SK-N-SH (cell line): ENCODE results near the gene FAM161A. TPM values are rescaled to one million over a fixed set of nuclear protein-coding genes. Genes with fewer than 3 reads are reported as not detected.

Experiments
- CTCF ChIA-PET: fragments of 300-600, 350-600 bp; formaldehyde crosslinking; extraction: SDS; loops from one replicate; lab custom pipeline; 2021; lab: Yijun Ruan, JAX
- POLR2A ChIA-PET: fragments of 350-600 bp; sonication (Branson Sonifier 250); formaldehyde crosslinking; extraction: SDS; loops from one replicate; lab custom pipeline; 2020; ENCODE audit warnings: antibody characterized with exemption, inconsistent platforms; lab: Yijun Ruan, JAX
- DNase-seq: peaks from one replicate; pipeline ENCODE4 v3.0.0; 2012
- H2AFZ ChIP-seq: fragments of 200-600 bp; sonication (generic); 2 replicates; pipeline ENCODE4 v1.8.1; 2016; ENCODE audit warnings: antibody characterized with exemption, mild to moderate bottlenecking, low read depth
- H3F3A ChIP-seq: fragments of 200-600 bp; sonication (generic); replicated peaks from 2 replicates; pipeline ENCODE3; 2016; ENCODE audit warnings: antibody characterized with exemption, mild to moderate bottlenecking; ENCODE audit not compliant: insufficient read depth
- H3K27ac ChIP-seq, 2 experiments: fragments of 200-500 bp in 1 of 2; fragments of 200-600 bp in 1 of 2; sonication (Bioruptor generic) in 1 of 2; sonication (generic), shearing (Covaris generic) in 1 of 2; 2 replicates each; pipeline versions ENCODE4 v1.5.1 to v1.6.1; 2014 to 2016; ENCODE audit warnings: low read depth in 2 of 2, inconsistent platforms in 1 of 2, low read length in 1 of 2, mild to moderate bottlenecking in 1 of 2, mixed read lengths in 1 of 2
- H3K27me3 ChIP-seq: fragments of 200-600 bp; sonication (generic), shearing (Covaris generic); 2 replicates; pipeline ENCODE4 v1.6.1; 2016; ENCODE audit warnings: mixed run types; ENCODE audit not compliant: insufficient read depth
- H3K36me3 ChIP-seq, 2 experiments: fragments of 200-500 bp in 1 of 2; fragments of 200-600 bp in 1 of 2; sonication (Bioruptor generic) in 1 of 2; sonication (generic) in 1 of 2; replicated peaks in 1 of 2; 2 replicates each; pipeline versions ENCODE3 to v1.5.1; 2014 to 2016; ENCODE audit warnings: low read length in 1 of 2, mild to moderate bottlenecking in 1 of 2; ENCODE audit not compliant: insufficient read depth in 2 of 2, control insufficient read depth in 1 of 2
- H3K4me1 ChIP-seq, 2 experiments: fragments of 200-500 bp in 1 of 2; fragments of 200-600 bp in 1 of 2; sonication (Bioruptor generic) in 1 of 2; sonication (generic), shearing (Covaris generic) in 1 of 2; 2 replicates each; pipeline versions ENCODE4 v1.5.1 to v1.6.1; 2014 to 2016; ENCODE audit warnings: low read depth in 1 of 2, low read length in 1 of 2, mixed run types in 1 of 2; ENCODE audit not compliant: insufficient read depth in 2 of 2, control insufficient read depth in 1 of 2
- H3K4me2 ChIP-seq: fragments of 200-600 bp; sonication (generic), shearing (Covaris generic); 2 replicates; pipeline ENCODE4 v1.6.1; 2017; ENCODE audit warnings: mixed run types
- H3K4me3 ChIP-seq, 2 experiments: fragments of 200-500 bp in 1 of 2; fragments of 200-600 bp in 1 of 2; sonication (Bioruptor generic) in 1 of 2; sonication (generic), shearing (Covaris generic) in 1 of 2; 2 replicates each; pipeline versions ENCODE4 v1.5.1 to v1.8.1; 2014 to 2016; ENCODE audit warnings: low read depth in 2 of 2, inconsistent platforms in 1 of 2, low read length in 1 of 2, mild to moderate bottlenecking in 1 of 2, mixed read lengths in 1 of 2, moderate library complexity in 1 of 2
- H3K79me2 ChIP-seq: fragments of 200-600 bp; sonication (generic); 2 replicates; pipeline ENCODE4 v1.8.1; 2017; ENCODE audit warnings: mild to moderate bottlenecking; ENCODE audit not compliant: insufficient read depth
- H3K9ac ChIP-seq: fragments of 200-600 bp; sonication (generic); 2 replicates; pipeline ENCODE4 v1.6.1; 2017; ENCODE audit warnings: mixed run types
- H3K9me2 ChIP-seq: fragments of 200-600 bp; sonication (generic); 2 replicates; pipeline ENCODE4 v1.6.1; 2017; ENCODE audit warnings: mixed run types
- H3K9me3 ChIP-seq: fragments of 200-600 bp; sonication (generic); 2 replicates; pipeline ENCODE4 v1.6.1; 2017; ENCODE audit warnings: mixed run types, mild to moderate bottlenecking, moderate library complexity
- H4K20me1 ChIP-seq: fragments of 200-600 bp; sonication (generic); 2 replicates; pipeline ENCODE4 v1.6.1; 2017; ENCODE audit warnings: mild to moderate bottlenecking, mixed run types; ENCODE audit not compliant: insufficient read depth
- CHD2 ChIP-seq: fragments of 150-350 bp; IDR thresholded peaks from 2 replicates; pipeline ENCODE4 v1.6.1; 2018; ENCODE audit warnings: low read length; ENCODE audit not compliant: partially characterized antibody
- ELF1 ChIP-seq: IDR thresholded peaks from 2 replicates; pipeline ENCODE4 v1.4.0; 2012
- EP300 ChIP-seq, 2 experiments: IDR thresholded peaks; 2 replicates each; pipeline versions ENCODE4 v1.4.0 to v1.6.1; 2012; ENCODE audit warnings: borderline replicate concordance in 1 of 2, low read depth in 1 of 2, low read length in 1 of 2
- EZH2phosphoT487 ChIP-seq: fragments of 200-600 bp; sonication (generic); IDR thresholded peaks from 2 replicates; pipeline ENCODE4 v1.6.1; 2017; ENCODE audit warnings: low read depth, mixed run types, mild to moderate bottlenecking, antibody characterized with exemption, moderate library complexity, borderline replicate concordance
- FOSL2 ChIP-seq: IDR thresholded peaks from 2 replicates; pipeline ENCODE4 v1.4.0; 2012; ENCODE audit warnings: low read depth, mild to moderate bottlenecking, moderate library complexity, borderline replicate concordance
- FOXJ3 ChIP-seq: sonication (generic); formaldehyde crosslinking; IDR thresholded peaks from 2 replicates; pipeline ENCODE4 v1.5.1; 2020; ENCODE audit warnings: mild to moderate bottlenecking, missing genetic modification reagents
- GABPA ChIP-seq: IDR thresholded peaks from 2 replicates; pipeline ENCODE4 v1.4.0; 2012; ENCODE audit warnings: low read depth, mild to moderate bottlenecking
- GATA2 ChIP-seq: sonication (generic); formaldehyde crosslinking; IDR thresholded peaks from 2 replicates; pipeline ENCODE4 v1.5.0; 2020; ENCODE audit warnings: mild to moderate bottlenecking, missing genetic modification reagents
- JUND ChIP-seq: IDR thresholded peaks from 2 replicates; pipeline ENCODE4 v1.4.0; 2012
- MEF2A ChIP-seq: IDR thresholded peaks from 2 replicates; pipeline ENCODE4 v1.4.0; 2012; ENCODE audit warnings: low read depth, borderline replicate concordance
- MXI1 ChIP-seq: IDR thresholded peaks from 2 replicates; pipeline ENCODE4 v1.6.1; 2012; ENCODE audit warnings: mild to moderate bottlenecking, low read depth, low read length, improper control_type of control experiment
- NFIC ChIP-seq: IDR thresholded peaks from 2 replicates; pipeline ENCODE4 v1.4.0; 2012; ENCODE audit warnings: borderline replicate concordance
- NRF1 ChIP-seq: IDR thresholded peaks from 2 replicates; pipeline ENCODE4 v1.6.1; 2012; ENCODE audit warnings: low read depth, mild to moderate bottlenecking, low read length
- RCOR1 ChIP-seq: fragments of 150-350 bp; IDR thresholded peaks from 2 replicates; pipeline ENCODE4 v1.6.1; 2017; ENCODE audit warnings: antibody characterized with exemption, low read length
- RFX5 ChIP-seq: IDR thresholded peaks from 2 replicates; pipeline ENCODE4 v1.6.1; 2012; ENCODE audit warnings: mild to moderate bottlenecking, improper control_type of control experiment, low read length
- SMC3 ChIP-seq: IDR thresholded peaks from 2 replicates; pipeline ENCODE4 v1.6.1; 2012; ENCODE audit warnings: low read depth, low read length, improper control_type of control experiment
- TCF12 ChIP-seq: IDR thresholded peaks from 2 replicates; pipeline ENCODE4 v1.4.0; 2012
- WGBS: methylation state at CpG from one replicate; pipeline ENCODE4 v1.1.6; 2017; ENCODE audit warnings: low lambda C conversion rate; 5-methylcytosine and 5-hydroxymethylcytosine counted together
- polyA plus RNA-seq, 3 experiments: library from polyadenylated mRNA; depleted of rRNA; stranded (reverse); fragments of >200 nt; gene quantifications; 2 replicates each; pipeline ENCODE4 v1.2.3, GENCODE V29; 2012
- TF ChIP-seq, protein P1 (sequence below): fragments of 150-350 bp; IDR thresholded peaks from 2 replicates; pipeline ENCODE4 v1.6.1; 2017; ENCODE audit warnings: antibody characterized with exemption, low read length, low read depth, borderline replicate concordance
- TF ChIP-seq, protein P2 (sequence below): fragments of 150-350 bp; IDR thresholded peaks from 2 replicates; pipeline ENCODE4 v1.6.1; 2016; ENCODE audit warnings: mild to moderate bottlenecking, low read depth, low read length
- TF ChIP-seq, protein P3 (sequence below): IDR thresholded peaks from 2 replicates; pipeline ENCODE4 v1.4.0; 2012; ENCODE audit warnings: low read depth
- TF ChIP-seq, protein P4 (sequence below): IDR thresholded peaks from 2 replicates; pipeline ENCODE4; 2012
- TF ChIP-seq, protein P5 (sequence below): IDR thresholded peaks from 2 replicates; pipeline ENCODE4 v1.4.0; 2012; ENCODE audit warnings: low read depth, borderline replicate concordance

The FAM161A gene
- polyA plus RNA-seq, 1 of the 3 experiments (the other 2 are of a cell fraction) = 0.90 TPM

DNA sequence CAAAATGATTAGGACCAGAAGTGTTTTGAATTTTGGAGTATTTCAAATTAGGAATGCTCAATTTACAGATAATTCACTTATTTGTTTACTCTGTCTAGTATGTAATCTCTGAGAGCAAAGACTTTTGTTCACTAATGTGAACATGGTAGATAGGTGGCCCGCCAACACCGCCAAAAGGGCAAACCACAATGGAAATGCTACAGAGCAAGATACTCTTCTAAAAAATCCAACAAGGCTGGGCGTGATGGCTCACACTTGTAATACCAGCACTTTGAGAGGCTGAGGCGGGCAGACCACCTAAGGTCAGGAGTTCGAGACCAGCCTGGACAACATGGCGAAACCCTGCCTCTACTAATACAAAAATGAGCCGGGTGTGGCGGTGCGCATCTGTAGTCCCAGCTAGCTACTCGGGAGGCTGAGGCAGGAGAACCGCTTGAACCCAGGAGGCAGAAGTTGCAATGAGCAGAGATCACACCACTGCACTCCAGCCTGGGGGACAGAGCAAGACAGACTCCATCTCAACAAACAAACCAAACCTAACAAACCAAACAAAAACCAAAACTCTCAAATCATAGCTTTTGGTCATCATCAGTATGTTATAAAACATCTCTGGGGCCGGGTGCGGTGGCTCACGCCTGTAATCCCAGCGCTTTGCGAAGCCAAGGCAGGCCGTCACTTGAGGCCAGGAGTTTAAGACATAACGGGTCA lies 32.2 kb upstream of the FAM161A start:
- H3K79me2 ChIP-seq = peaks cover 73% of the 10 kb centered on the region
- H3K27ac ChIP-seq = no peak overlapping the region
- CTCF ChIA-PET = no interaction called here
- DNase-seq = no peak
- H3K27me3 ChIP-seq = no peaks in the 10 kb centered on the region
- H3K9ac ChIP-seq = no peak overlapping the region
- TF ChIP-seq, protein P1, sequence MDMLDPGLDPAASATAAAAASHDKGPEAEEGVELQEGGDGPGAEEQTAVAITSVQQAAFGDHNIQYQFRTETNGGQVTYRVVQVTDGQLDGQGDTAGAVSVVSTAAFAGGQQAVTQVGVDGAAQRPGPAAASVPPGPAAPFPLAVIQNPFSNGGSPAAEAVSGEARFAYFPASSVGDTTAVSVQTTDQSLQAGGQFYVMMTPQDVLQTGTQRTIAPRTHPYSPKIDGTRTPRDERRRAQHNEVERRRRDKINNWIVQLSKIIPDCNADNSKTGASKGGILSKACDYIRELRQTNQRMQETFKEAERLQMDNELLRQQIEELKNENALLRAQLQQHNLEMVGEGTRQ = no peak
- no peak for TF ChIP-seq SMC3
- no peak for TF ChIP-seq FOXJ3 (CRISPR knock-in tag)
- TF ChIP-seq, protein P2, sequence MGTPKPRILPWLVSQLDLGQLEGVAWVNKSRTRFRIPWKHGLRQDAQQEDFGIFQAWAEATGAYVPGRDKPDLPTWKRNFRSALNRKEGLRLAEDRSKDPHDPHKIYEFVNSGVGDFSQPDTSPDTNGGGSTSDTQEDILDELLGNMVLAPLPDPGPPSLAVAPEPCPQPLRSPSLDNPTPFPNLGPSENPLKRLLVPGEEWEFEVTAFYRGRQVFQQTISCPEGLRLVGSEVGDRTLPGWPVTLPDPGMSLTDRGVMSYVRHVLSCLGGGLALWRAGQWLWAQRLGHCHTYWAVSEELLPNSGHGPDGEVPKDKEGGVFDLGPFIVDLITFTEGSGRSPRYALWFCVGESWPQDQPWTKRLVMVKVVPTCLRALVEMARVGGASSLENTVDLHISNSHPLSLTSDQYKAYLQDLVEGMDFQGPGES = no peak
- TF ChIP-seq NRF1 = no peak
- TF ChIP-seq RFX5 = no peak
- TF ChIP-seq MEF2A = no peak
- TF ChIP-seq JUND = no peak
- TF ChIP-seq GATA2 (CRISPR knock-in tag) = no peak
- peaks cover 19% of the 10 kb centered on the region for H3F3A ChIP-seq
- WGBS = 91% methylated on average over 18 of the region's 18 CpGs
- H3K4me1 ChIP-seq = peaks cover 4 to 5% of the 10 kb centered on the region in 2 experiments; a peak in 1 of 4 replicates
- peak overlapping the region; percentile 82 for H3K4me2 ChIP-seq
- POLR2A ChIA-PET = interaction anchor here (1.8 kb wide), 1 partner anchor 33 kb away, joined by 5 read pairs; the partner anchor contains the start of gene FAM161A
- H3K36me3 ChIP-seq = peaks cover 30 to 55% of the 10 kb centered on the region in 2 experiments
- H4K20me1 ChIP-seq = peaks cover 39% of the 10 kb centered on the region
- no peaks in the 10 kb centered on the region for H3K9me2 ChIP-seq
- peak overlapping the region in 1 of 2 experiments; percentile 98; a peak in 2 of 4 replicates for H3K4me3 ChIP-seq
- no peaks in the 10 kb centered on the region for H3K9me3 ChIP-seq
- no peak overlapping the region for H2AFZ ChIP-seq

DNA sequence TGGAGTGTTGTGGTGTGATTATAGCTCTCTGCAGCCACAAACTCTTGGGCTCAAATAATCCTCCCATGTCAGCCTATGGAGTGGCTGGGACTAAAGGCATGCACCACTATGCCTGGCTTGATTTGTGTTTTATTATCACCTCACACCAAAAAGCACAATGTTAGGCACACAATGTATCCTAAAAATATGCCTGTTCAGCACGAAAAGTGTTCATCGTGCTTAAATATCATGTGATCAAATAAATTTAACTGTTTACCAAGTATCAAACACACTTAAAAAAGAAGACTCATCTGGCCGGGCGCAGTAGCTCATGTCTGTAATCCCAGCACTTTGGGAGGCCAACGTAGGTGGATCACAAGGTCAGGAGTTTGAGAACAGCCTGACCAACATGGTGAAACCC lies 29.0 kb upstream of the FAM161A start:
- Histone ChIP-seq H3F3A (peaks cover 28% of the 10 kb centered on the region), H3K9me3 (no peaks in the 10 kb centered on the region), H4K20me1 (peaks cover 39% of the 10 kb centered on the region), H3K27ac (no peak overlapping the region), H3K4me1 (peaks cover 4 to 5% of the 10 kb centered on the region in 2 experiments; a peak in 1 of 4 replicates), H3K36me3 (peaks cover 53 to 87% of the 10 kb centered on the region in 2 experiments), H3K4me3 (no peak overlapping the region), H3K4me2 (no peak overlapping the region), H3K9ac (no peak overlapping the region), H3K27me3 (no peaks in the 10 kb centered on the region), H3K79me2 (peaks cover 85% of the 10 kb centered on the region), H3K9me2 (no peaks in the 10 kb centered on the region), H2AFZ (no peak overlapping the region)
- ChIA-PET POLR2A (no interaction called here), CTCF (interaction anchor here (1.2 kb wide), 1 partner anchor 15 kb away, joined by 3 read pairs; no protein-coding TSS in a partner anchor)
- WGBS = 97% methylated on average over 5 of the region's 5 CpGs
- no peak for DNase-seq
- no peak for TF ChIP-seq MXI1
- TF ChIP-seq GABPA = no peak
- no peak for TF ChIP-seq ELF1
- TF ChIP-seq, protein P2 = no peak
- TF ChIP-seq, protein P3, sequence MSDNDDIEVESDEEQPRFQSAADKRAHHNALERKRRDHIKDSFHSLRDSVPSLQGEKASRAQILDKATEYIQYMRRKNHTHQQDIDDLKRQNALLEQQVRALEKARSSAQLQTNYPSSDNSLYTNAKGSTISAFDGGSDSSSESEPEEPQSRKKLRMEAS = no peak
- TF ChIP-seq, protein P4, sequence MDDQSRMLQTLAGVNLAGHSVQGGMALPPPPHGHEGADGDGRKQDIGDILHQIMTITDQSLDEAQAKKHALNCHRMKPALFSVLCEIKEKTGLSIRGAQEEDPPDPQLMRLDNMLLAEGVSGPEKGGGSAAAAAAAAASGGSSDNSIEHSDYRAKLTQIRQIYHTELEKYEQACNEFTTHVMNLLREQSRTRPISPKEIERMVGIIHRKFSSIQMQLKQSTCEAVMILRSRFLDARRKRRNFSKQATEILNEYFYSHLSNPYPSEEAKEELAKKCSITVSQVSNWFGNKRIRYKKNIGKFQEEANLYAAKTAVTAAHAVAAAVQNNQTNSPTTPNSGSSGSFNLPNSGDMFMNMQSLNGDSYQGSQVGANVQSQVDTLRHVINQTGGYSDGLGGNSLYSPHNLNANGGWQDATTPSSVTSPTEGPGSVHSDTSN = no peak
- TF ChIP-seq, protein P5, sequence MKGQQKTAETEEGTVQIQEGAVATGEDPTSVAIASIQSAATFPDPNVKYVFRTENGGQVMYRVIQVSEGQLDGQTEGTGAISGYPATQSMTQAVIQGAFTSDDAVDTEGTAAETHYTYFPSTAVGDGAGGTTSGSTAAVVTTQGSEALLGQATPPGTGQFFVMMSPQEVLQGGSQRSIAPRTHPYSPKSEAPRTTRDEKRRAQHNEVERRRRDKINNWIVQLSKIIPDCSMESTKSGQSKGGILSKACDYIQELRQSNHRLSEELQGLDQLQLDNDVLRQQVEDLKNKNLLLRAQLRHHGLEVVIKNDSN = no peak
- no peak for TF ChIP-seq FOSL2
- no peak for TF ChIP-seq JUND
- TF ChIP-seq RCOR1 = no peak
- TF ChIP-seq CHD2 = no peak
- TF ChIP-seq TCF12 = no peak
- no peak for TF ChIP-seq NFIC
- no peak for TF ChIP-seq SMC3
- TF ChIP-seq EZH2phosphoT487 = no peak
- TF ChIP-seq EP300 (IDR thresholded peaks at IDR 0.05; ENCODE audit: borderline replicate concordance in 1 of 2, low read depth in 1 of 2, low read length in 1 of 2) = no peak
- TF ChIP-seq RFX5 = no peak
